Measurements from ENCODE around the gene OR7G1. TPM values are rescaled to one million over a fixed set of nuclear protein-coding genes. Genes with fewer than 3 reads are reported as not detected.

The OR7G1 gene
- total RNA-seq, 2 donors from 2014 or later, result not detected

- Histone ChIP-seq H3K9me3 (no peaks in the 10 kb centered on the region), H3K4me1 (no peaks in the 10 kb centered on the region), H3K4me3 (no peak overlapping the region), H3K27ac (no peak overlapping the region), H3K36me3 (peaks cover 30% of the 10 kb centered on the region), H3K9ac (ENCODE audit: low read depth in 2 of 2, low read length in 2 of 2) (no peak overlapping the region), H3K27me3 (no peaks in the 10 kb centered on the region)
- no peak for DNase-seq
- TF ChIP-seq CTCF (IDR thresholded peaks at IDR 0.05), result no peak
- intact Hi-C loops (cut with DNase I), result no loop called here
Observed at GRCh38 chr19:9155591-9155990, 40.0 kb upstream of the OR7G1 start.

DNA sequence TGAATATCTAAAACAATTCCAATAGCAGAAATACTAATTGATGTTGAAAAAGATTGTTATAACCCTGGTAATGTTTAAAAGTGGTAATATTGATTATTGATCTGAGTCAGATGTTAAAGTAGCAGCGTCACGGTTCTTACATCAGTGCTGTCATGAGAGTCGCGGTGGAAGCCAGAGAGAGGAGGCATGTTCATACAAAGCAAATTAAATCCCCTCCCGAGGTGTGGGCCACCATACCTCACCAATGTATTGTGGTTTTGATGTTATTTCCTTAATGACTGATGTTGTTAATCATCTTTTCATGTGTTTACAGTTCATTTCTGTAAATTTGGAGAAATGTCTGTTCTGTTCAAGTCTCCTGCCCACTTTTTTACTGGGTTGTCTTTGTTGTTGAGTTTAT, 35.8 kb upstream of the OR7G1 start:
- DNase-seq, result no peak
- intact Hi-C loops (cut with DNase I), result no loop called here
- Histone ChIP-seq H3K36me3 (peaks cover 12% of the 10 kb centered on the region), H3K9me3 (peaks cover 4% of the 10 kb centered on the region), H3K9ac (ENCODE audit: low read depth in 2 of 2, low read length in 2 of 2) (no peak overlapping the region), H3K4me3 (no peak overlapping the region), H3K4me1 (no peaks in the 10 kb centered on the region), H3K27me3 (no peaks in the 10 kb centered on the region), H3K27ac (no peak overlapping the region)
- TF ChIP-seq CTCF (IDR thresholded peaks at IDR 0.05), result no peak

DNA sequence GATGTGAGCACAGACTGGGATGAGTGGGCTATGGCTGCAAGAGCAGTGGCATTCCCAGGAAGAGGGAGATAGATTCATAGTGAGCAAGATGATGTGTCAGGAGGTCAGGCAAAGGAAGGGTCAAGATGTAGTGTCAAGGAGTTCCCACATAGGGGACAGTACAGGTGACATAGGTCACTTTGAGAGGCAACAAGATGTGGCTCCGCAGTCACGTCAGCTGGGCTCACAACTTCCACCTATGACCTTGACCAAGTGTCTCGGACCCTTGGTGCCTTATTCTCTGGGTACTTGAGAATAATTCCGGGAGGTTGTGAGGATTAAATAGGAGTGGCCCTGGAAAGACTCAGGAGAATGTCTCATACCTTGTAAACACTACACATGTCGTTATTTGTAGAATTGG, 35.1 kb upstream of the OR7G1 start:
- Histone ChIP-seq H3K9me3 (peaks cover 4% of the 10 kb centered on the region), H3K36me3 (peaks cover 7% of the 10 kb centered on the region), H3K9ac (ENCODE audit: low read depth in 2 of 2, low read length in 2 of 2) (no peak overlapping the region), H3K27me3 (no peaks in the 10 kb centered on the region), H3K27ac (no peak overlapping the region), H3K4me1 (no peaks in the 10 kb centered on the region), H3K4me3 (no peak overlapping the region)
- intact Hi-C loops (cut with DNase I), result no loop called here
- DNase-seq, result no peak
- no peak for TF ChIP-seq CTCF (IDR thresholded peaks at IDR 0.05)

GRCh38 chr19:9149997-9150396, 34.4 kb upstream of the OR7G1 start:
- H3K9ac ChIP-seq (ENCODE audit: low read depth in 2 of 2, low read length in 2 of 2), result no peak overlapping the region
- H3K9me3 ChIP-seq, result peaks cover 7% of the 10 kb centered on the region
- H3K4me3 ChIP-seq, result no peak overlapping the region
- DNase-seq, result no peak
- no peak for TF ChIP-seq CTCF (IDR thresholded peaks at IDR 0.05)
- intact Hi-C loops (cut with DNase I), result no loop called here
- no peak overlapping the region for H3K27ac ChIP-seq
- H3K27me3 ChIP-seq, result no peaks in the 10 kb centered on the region
- peaks cover 4% of the 10 kb centered on the region for H3K36me3 ChIP-seq
- H3K4me1 ChIP-seq, result no peaks in the 10 kb centered on the region

GRCh38 chr19:9148697-9149096, 33.1 kb upstream of the OR7G1 start:
- H3K36me3 ChIP-seq, result peaks cover 4% of the 10 kb centered on the region
- no peaks in the 10 kb centered on the region for H3K4me1 ChIP-seq

More at GRCh38 chr19:9148697-9149096, 33.1 kb upstream of the OR7G1 start:
- Histone ChIP-seq H3K27me3 (no peaks in the 10 kb centered on the region), H3K9ac (ENCODE audit: low read depth in 2 of 2, low read length in 2 of 2) (no peak overlapping the region), H3K4me3 (no peak overlapping the region), H3K27ac (no peak overlapping the region), H3K9me3 (peaks cover 7% of the 10 kb centered on the region)
- TF ChIP-seq CTCF (IDR thresholded peaks at IDR 0.05), result no peak
- intact Hi-C loops (cut with DNase I), result no loop called here
- DNase-seq, result no peak

Measured in colonic mucosa (tissue), 4 donors.